ENCODE measurements around the gene CASP9. TPM values are rescaled to one million over a fixed set of nuclear protein-coding genes. Genes with fewer than 3 reads are reported as not detected.
"Not testable (repeated sequence)": the region's sequence is repeated elsewhere in the genome, so short reads cannot be mapped to it uniquely, and the experiment has no call there.

CASP9 gene
- total RNA-seq, 1 experiment from 2014 or later: 15.9 TPM

GRCh38 chr1:15492596-15492995 lies 31.4 kb downstream of the CASP9 start:
- no peak for DNase-seq
- Mint-ChIP-seq H3K4me1 (peaks cover 12% of the 10 kb centered on the region in 2 experiments), H3K9me3 (peaks cover 0 to under 1% of the 10 kb centered on the region in 2 experiments; a peak in 2 of 5 replicates), H3K36me3 (ENCODE audit: insufficient read depth in 1 of 3, low read depth in 3 of 3) (peaks cover 11 to 30% (median 26%) of the 10 kb centered on the region in 3 experiments), H3K27me3 (ENCODE audit: low read depth) (no peaks in the 10 kb centered on the region), H3K4me3 (no peak overlapping the region), H3K27ac (no peak overlapping the region)
- Histone ChIP-seq H3K23me2 (ENCODE audit: insufficient read length, low read depth, low read length, poor library complexity, severe bottlenecking) (no peaks in the 10 kb centered on the region), H3K56ac (ENCODE audit: insufficient read length, low read depth, low read length) (no peak overlapping the region), H3K23ac (ENCODE audit: insufficient read length, low read depth, low read length) (no peak overlapping the region), H2BK5ac (ENCODE audit: insufficient read length, low read length) (no peak overlapping the region), H3K27me3 (ENCODE audit: insufficient read depth, low read length) (no peaks in the 10 kb centered on the region), H3K9me3 (ENCODE audit: control insufficient read depth, low read depth, low read length) (no peaks in the 10 kb centered on the region), H3K4me1 (ENCODE audit: insufficient read depth, low read length) (no peaks in the 10 kb centered on the region; the same call in 1 of the 2 replicates), H4K8ac (replicated peaks; ENCODE audit: insufficient read length, low read depth, low read length) (no peak overlapping the region), H3K14ac (ENCODE audit: insufficient read depth, low read length) (no peak overlapping the region), H3K79me2 (ENCODE audit: insufficient read depth, low read length) (no peaks in the 10 kb centered on the region), H3K4ac (ENCODE audit: low read depth, low read length) (no peak overlapping the region), H3K18ac (ENCODE audit: insufficient read length, low read depth, low read length) (no peak overlapping the region), H3K9ac (ENCODE audit: extremely low read depth, insufficient read length, low read length) (no peak overlapping the region), H2BK12ac (ENCODE audit: insufficient read length, low read depth, low read length) (no peak overlapping the region), H2AFZ (ENCODE audit: low read length) (no peak overlapping the region), H4K20me1 (ENCODE audit: control insufficient read depth, insufficient read depth, insufficient read length) (no peaks in the 10 kb centered on the region), H3T11ph (ENCODE audit: low read length) (no peak overlapping the region), H4K91ac (ENCODE audit: insufficient read length, low read depth, low read length) (no peak overlapping the region), H2BK120ac (ENCODE audit: low read depth, low read length, poor library complexity, severe bottlenecking) (no peak overlapping the region), H3K79me1 (ENCODE audit: insufficient read depth, low read depth, low read length, poor library complexity, severe bottlenecking) (no peaks in the 10 kb centered on the region), H2AK5ac (ENCODE audit: insufficient read length, low read length) (no peak overlapping the region), H2BK20ac (ENCODE audit: low read depth, low read length, poor library complexity, severe bottlenecking) (no peak overlapping the region), H4K5ac (ENCODE audit: insufficient read length, low read depth, low read length) (no peak overlapping the region), H3K4me2 (ENCODE audit: insufficient read depth, insufficient read length, low read length) (no peak overlapping the region), H2BK15ac (ENCODE audit: low read depth, low read length) (no peak overlapping the region), H3K27ac (ENCODE audit: insufficient read length, low read depth, low read length) (no peak overlapping the region)
- WGBS (ENCODE audit: extremely low coverage, insufficient read length, low lambda C conversion rate): no CpG with 5 or more reads among the region's 5 CpGs
- TF ChIP-seq CTCF (conservative IDR thresholded peaks at IDR 0.05): no peak

- H4K5ac ChIP-seq (ENCODE audit: insufficient read length, low read depth, low read length); H3K79me2 ChIP-seq (ENCODE audit: insufficient read depth, low read length); H2BK120ac ChIP-seq (ENCODE audit: low read depth, low read length, poor library complexity, severe bottlenecking); H3K4me1 ChIP-seq (ENCODE audit: insufficient read depth, low read length); H2BK20ac ChIP-seq (ENCODE audit: low read depth, low read length, poor library complexity, severe bottlenecking); H3K27me3 ChIP-seq (ENCODE audit: insufficient read depth, low read length); H3K9ac ChIP-seq (ENCODE audit: extremely low read depth, insufficient read length, low read length); H3K27ac ChIP-seq (ENCODE audit: insufficient read length, low read depth, low read length); H2BK5ac ChIP-seq (ENCODE audit: insufficient read length, low read length); H3K4ac ChIP-seq (ENCODE audit: low read depth, low read length); H3K23me2 ChIP-seq (ENCODE audit: insufficient read length, low read depth, low read length, poor library complexity, severe bottlenecking); H3T11ph ChIP-seq (ENCODE audit: low read length); H2AFZ ChIP-seq (ENCODE audit: low read length); H3K9me3 Mint-ChIP-seq; H2BK15ac ChIP-seq (ENCODE audit: low read depth, low read length); H3K27me3 Mint-ChIP-seq (ENCODE audit: low read depth); H3K4me2 ChIP-seq (ENCODE audit: insufficient read depth, insufficient read length, low read length); H3K79me1 ChIP-seq (ENCODE audit: insufficient read depth, low read depth, low read length, poor library complexity, severe bottlenecking); H4K20me1 ChIP-seq (ENCODE audit: control insufficient read depth, insufficient read depth, insufficient read length); H2BK12ac ChIP-seq (ENCODE audit: insufficient read length, low read depth, low read length); H3K27ac Mint-ChIP-seq; H4K8ac ChIP-seq (replicated peaks; ENCODE audit: insufficient read length, low read depth, low read length); H3K18ac ChIP-seq (ENCODE audit: insufficient read length, low read depth, low read length); H2AK5ac ChIP-seq (ENCODE audit: insufficient read length, low read length); H3K56ac ChIP-seq (ENCODE audit: insufficient read length, low read depth, low read length); H3K23ac ChIP-seq (ENCODE audit: insufficient read length, low read depth, low read length); H3K4me1 Mint-ChIP-seq; H3K14ac ChIP-seq (ENCODE audit: insufficient read depth, low read length); DNase-seq; H3K9me3 ChIP-seq (ENCODE audit: control insufficient read depth, low read depth, low read length); H3K4me3 Mint-ChIP-seq; H4K91ac ChIP-seq (ENCODE audit: insufficient read length, low read depth, low read length): not testable (repeated sequence)
- no CpG with 5 or more reads among the region's 4 CpGs for WGBS (ENCODE audit: extremely low coverage, insufficient read length, low lambda C conversion rate)
- peaks cover 10 to 37% (median 30%) of the 10 kb centered on the region in 3 experiments for H3K36me3 Mint-ChIP-seq (ENCODE audit: insufficient read depth in 1 of 3, low read depth in 3 of 3)
These were observed 33.0 kb downstream of the CASP9 start for GRCh38 chr1:15491010-15491409.
